Loucy (cell line): ENCODE results near the gene FBXO31.

ENCODE experiments used
- CTCF ChIP-seq: fragments of 200-600 bp; sonication (generic); conservative IDR thresholded peaks from 2 replicates; pipeline ENCODE4 v1.5.1; 2014; ENCODE audit warnings: mild to moderate bottlenecking, antibody characterized with exemption, low read length
- EZH2phosphoT487 ChIP-seq: fragments of 200-600 bp; IDR thresholded peaks from 2 replicates; pipeline ENCODE4 v1.6.1; 2018; ENCODE audit warnings: antibody characterized with exemption, mild to moderate bottlenecking, moderate library complexity, borderline replicate concordance

GRCh38 chr16:87366930-87367329 is 16.6 kb downstream of the FBXO31 start:
- TF ChIP-seq CTCF (no peak), EZH2phosphoT487 (no peak)
